Measurements from ENCODE around the gene ATF4. TPM values are rescaled to one million over a fixed set of nuclear protein-coding genes. Genes with fewer than 3 reads are reported as not detected.
"Not testable (repeated sequence)": the region's sequence is repeated elsewhere in the genome, so short reads cannot be mapped to it uniquely, and the experiment has no call there.

Gene ATF4
- total RNA-seq, 1 donor from 2014 or later = 375 TPM

GRCh38 chr22:39511226-39511625, 9.1 kb upstream of the ATF4 start:
- ATAC-seq = no peak

GRCh38 chr22:39512026-39512425, 8.3 kb upstream of the ATF4 start:
- ATAC-seq = peak; percentile 43

GRCh38 chr22:39513791-39514190, 6.6 kb upstream of the ATF4 start:
- ATAC-seq = no peak

GRCh38 chr22:39514373-39514973, 5.9 kb upstream of the ATF4 start:
- ATAC-seq = peak; percentile 6

- no peak for ATAC-seq
These were observed 4.9 kb upstream of the ATF4 start for GRCh38 chr22:39515266-39516050.

- no peak for ATAC-seq
These were observed 2.9 kb upstream of the ATF4 start for GRCh38 chr22:39517470-39517869.

GRCh38 chr22:39518144-39518786, 2.1 kb upstream of the ATF4 start:
- ATAC-seq = no peak

GRCh38 chr22:39518996-39519680, 1.2 kb upstream of the ATF4 start:
- ATAC-seq = no peak

- peak; percentile 84 for ATAC-seq
These were observed 609 bp upstream of the ATF4 start for GRCh38 chr22:39519681-39520225.

- ATAC-seq = not testable (repeated sequence)
These were observed 934 bp downstream of the ATF4 start for GRCh38 chr22:39521106-39521885.

GRCh38 chr22:39522091-39522490, 1.7 kb downstream of the ATF4 start:
- not testable (repeated sequence) for ATAC-seq

GRCh38 chr22:39522567-39523300, 2.4 kb downstream of the ATF4 start:
- no peak for ATAC-seq

GRCh38 chr22:39524089-39524752, 3.9 kb downstream of the ATF4 start:
- ATAC-seq = no peak

GRCh38 chr22:39524753-39525657, 4.6 kb downstream of the ATF4 start:
- no peak for ATAC-seq

GRCh38 chr22:39525658-39525975, 5.3 kb downstream of the ATF4 start:
- ATAC-seq = no peak

GRCh38 chr22:39526736-39527171, 6.4 kb downstream of the ATF4 start:
- no peak for ATAC-seq

- peak; percentile 14 for ATAC-seq
These were observed 7.2 kb downstream of the ATF4 start for GRCh38 chr22:39527481-39527961.

GRCh38 chr22:39528080-39528661, 7.8 kb downstream of the ATF4 start:
- ATAC-seq = no peak

Measured in esophagus mucosa (tissue), 1 donor.